ENCODE results near the gene KHDRBS1. TPM values are rescaled to one million over a fixed set of nuclear protein-coding genes. Genes with fewer than 3 reads are reported as not detected.

The KHDRBS1 gene
- total and polyA plus RNA-seq, 2 donors from 2014 or later, result 66.9 to 121 TPM

- intact Hi-C loops (cut with DNase I), result no loop called here
- no peaks in the 10 kb centered on the region for H3K36me3 ChIP-seq (ENCODE audit: control insufficient read depth in 2 of 3, insufficient read depth in 3 of 3, low read length in 3 of 3)
- H3K9ac ChIP-seq (ENCODE audit: low read length in 3 of 3), result no peak overlapping the region
- H3K4me1 ChIP-seq (ENCODE audit: control insufficient read depth in 2 of 3, insufficient read depth in 2 of 3, low read depth in 1 of 3, low read length in 3 of 3), result no peaks in the 10 kb centered on the region
- no peaks in the 10 kb centered on the region for H3K9me3 ChIP-seq (ENCODE audit: control insufficient read depth in 2 of 3, insufficient read depth in 1 of 3, low read length in 3 of 3)
- DNase-seq (no peak), FAIRE-seq (no peak)
- H3K4me3 ChIP-seq (ENCODE audit: low read length in 3 of 3), result no peak overlapping the region
- no peak for TF ChIP-seq CTCF (IDR thresholded peaks at IDR 0.05; ENCODE audit: borderline replicate concordance, extremely low read depth, insufficient read depth)
- no peak overlapping the region for H3K27ac ChIP-seq (ENCODE audit: low read depth in 2 of 2, low read length in 2 of 2)
- H3K27me3 ChIP-seq (ENCODE audit: control insufficient read depth, insufficient read depth, low read length), result no peaks in the 10 kb centered on the region
Measured at GRCh38 chr1:32007591-32007940, 6.1 kb upstream of the KHDRBS1 start.

GRCh38 chr1:32010246-32010645 lies 3.4 kb upstream of the KHDRBS1 start:
- FAIRE-seq (no peak), DNase-seq (peak in 1 of 5 donors; percentile 1)
- Histone ChIP-seq H3K4me1 (ENCODE audit: control insufficient read depth in 2 of 3, insufficient read depth in 2 of 3, low read depth in 1 of 3, low read length in 3 of 3) (peaks cover 0 to 5% (median 0%) of the 10 kb centered on the region in 3 donors), H3K36me3 (ENCODE audit: control insufficient read depth in 2 of 3, insufficient read depth in 3 of 3, low read length in 3 of 3) (no peaks in the 10 kb centered on the region), H3K4me3 (ENCODE audit: low read length in 3 of 3) (no peak overlapping the region), H3K9ac (ENCODE audit: low read length in 3 of 3) (no peak overlapping the region), H3K27me3 (ENCODE audit: control insufficient read depth, insufficient read depth, low read length) (no peaks in the 10 kb centered on the region), H3K9me3 (ENCODE audit: control insufficient read depth in 2 of 3, insufficient read depth in 1 of 3, low read length in 3 of 3) (no peaks in the 10 kb centered on the region), H3K27ac (ENCODE audit: low read depth in 2 of 2, low read length in 2 of 2) (no peak overlapping the region)
- intact Hi-C loops (cut with DNase I), result no loop called here
- no peak for TF ChIP-seq CTCF (IDR thresholded peaks at IDR 0.05; ENCODE audit: borderline replicate concordance, extremely low read depth, insufficient read depth)

- peak overlapping the region; percentile 26 to 63 (median 35) for H3K9ac ChIP-seq (ENCODE audit: low read length in 3 of 3)
- peaks cover 0 to 12% (median 0%) of the 10 kb centered on the region in 3 donors for H3K4me1 ChIP-seq (ENCODE audit: control insufficient read depth in 2 of 3, insufficient read depth in 2 of 3, low read depth in 1 of 3, low read length in 3 of 3)
- no peaks in the 10 kb centered on the region for H3K9me3 ChIP-seq (ENCODE audit: control insufficient read depth in 2 of 3, insufficient read depth in 1 of 3, low read length in 3 of 3)
- no peak for TF ChIP-seq CTCF (IDR thresholded peaks at IDR 0.05; ENCODE audit: borderline replicate concordance, extremely low read depth, insufficient read depth)
- no peaks in the 10 kb centered on the region for H3K36me3 ChIP-seq (ENCODE audit: control insufficient read depth in 2 of 3, insufficient read depth in 3 of 3, low read length in 3 of 3)
- peak overlapping the region; percentile 68 to 99 for H3K27ac ChIP-seq (ENCODE audit: low read depth in 2 of 2, low read length in 2 of 2)
- intact Hi-C loops (cut with DNase I), result no loop called here
- peak in 1 of 5 donors; percentile 17 for DNase-seq
- H3K4me3 ChIP-seq (ENCODE audit: low read length in 3 of 3), result peak overlapping the region; percentile 63 to 91 (median 67)
- no peaks in the 10 kb centered on the region for H3K27me3 ChIP-seq (ENCODE audit: control insufficient read depth, insufficient read depth, low read length)
- no peak for FAIRE-seq
Measured at GRCh38 chr1:32012709-32013385, 821 bp upstream of the KHDRBS1 start.

Data from kidney (tissue), 14 donors.